HT-29 (cell line): ENCODE data around the gene KCNJ12. TPM values are rescaled to one million over a fixed set of nuclear protein-coding genes. Genes with fewer than 3 reads are reported as not detected.
"Not testable (repeated sequence)": the region's sequence is repeated elsewhere in the genome, so short reads cannot be mapped to it uniquely, and the experiment has no call there.

Source experiments
- DNase-seq: peaks from one replicate; pipeline ENCODE4 v3.0.0-alpha.2; 2015; ENCODE audit warnings: low spot score
- total RNA-seq: library from RNA; depleted of rRNA; stranded (reverse); fragments of >200 nt; shearing (Covaris generic); gene quantifications from 2 replicates; pipeline ENCODE4 v1.2.3, GENCODE V29; 2014

The KCNJ12 gene
- total RNA-seq, 1 experiment from 2014 or later = not detected

DNA sequence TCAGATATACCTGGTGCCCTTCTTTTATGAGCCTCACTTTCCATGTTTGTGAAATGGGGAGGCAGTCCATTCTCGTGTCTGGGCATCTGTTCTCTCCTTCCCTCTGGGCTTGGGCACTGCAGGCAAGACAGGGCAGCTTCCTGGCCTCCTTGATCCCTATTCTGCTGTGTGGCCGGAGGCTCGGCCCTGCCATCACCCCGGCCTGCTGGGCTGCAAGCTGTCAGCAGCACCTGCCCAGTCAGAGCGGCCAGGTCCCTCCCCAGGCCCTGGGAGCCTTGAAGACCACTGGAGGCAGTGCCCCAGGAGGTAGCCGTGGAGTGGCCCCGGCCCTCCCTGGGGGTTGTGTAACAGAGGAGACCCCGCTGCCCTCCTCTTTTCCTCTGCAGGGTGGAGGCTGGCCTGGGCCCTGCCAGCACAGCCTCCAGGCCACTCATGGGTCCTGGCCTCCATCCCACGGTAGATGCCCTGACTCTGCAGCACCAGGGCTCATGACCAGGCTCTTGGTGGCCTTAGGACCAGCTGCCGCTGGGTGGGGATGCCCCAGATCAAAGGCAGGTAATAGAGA, 9.2 kb downstream of the KCNJ12 start:
- DNase-seq = no peak

DNA sequence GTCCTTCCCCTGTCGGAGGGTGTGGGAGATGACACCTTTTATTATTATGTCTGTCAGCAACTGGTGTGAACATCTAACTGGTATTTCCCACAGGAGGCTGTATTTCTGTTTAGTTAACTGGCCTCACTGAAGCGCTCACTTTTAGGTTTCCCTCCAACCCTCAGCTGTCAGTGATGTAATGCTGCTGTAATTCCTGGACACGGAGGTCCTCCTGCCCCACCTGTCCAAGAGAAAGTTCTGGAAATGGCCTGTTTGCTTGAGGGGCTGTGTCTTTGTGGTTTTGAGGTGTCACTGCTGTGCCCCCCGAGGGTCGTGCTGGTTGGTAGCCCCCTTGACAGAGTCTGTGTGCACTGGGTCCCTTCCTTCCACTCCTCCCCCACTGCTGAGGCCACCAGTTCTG, 11.5 kb downstream of the KCNJ12 start:
- DNase-seq = no peak

DNA sequence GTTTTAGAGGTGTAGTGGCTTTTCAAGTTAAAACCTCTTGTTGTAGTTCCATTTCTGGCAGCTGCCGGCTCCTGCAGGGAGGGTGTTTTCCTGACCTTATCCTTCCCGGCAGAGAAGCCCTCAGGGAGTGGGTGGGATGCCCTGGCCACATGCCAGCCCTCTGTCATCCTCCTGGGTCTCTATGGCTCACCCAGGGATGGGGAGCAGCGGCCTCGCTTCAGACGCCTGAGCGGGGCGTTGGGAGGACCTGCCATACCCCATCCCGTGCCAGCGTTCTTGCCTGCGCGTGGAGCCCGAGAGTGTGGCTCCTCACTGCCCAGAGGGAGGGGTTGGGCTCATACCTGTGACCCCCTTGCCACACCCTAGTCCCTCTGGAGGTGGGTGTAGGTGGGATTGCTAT, 11.9 kb downstream of the KCNJ12 start:
- no peak for DNase-seq

DNA sequence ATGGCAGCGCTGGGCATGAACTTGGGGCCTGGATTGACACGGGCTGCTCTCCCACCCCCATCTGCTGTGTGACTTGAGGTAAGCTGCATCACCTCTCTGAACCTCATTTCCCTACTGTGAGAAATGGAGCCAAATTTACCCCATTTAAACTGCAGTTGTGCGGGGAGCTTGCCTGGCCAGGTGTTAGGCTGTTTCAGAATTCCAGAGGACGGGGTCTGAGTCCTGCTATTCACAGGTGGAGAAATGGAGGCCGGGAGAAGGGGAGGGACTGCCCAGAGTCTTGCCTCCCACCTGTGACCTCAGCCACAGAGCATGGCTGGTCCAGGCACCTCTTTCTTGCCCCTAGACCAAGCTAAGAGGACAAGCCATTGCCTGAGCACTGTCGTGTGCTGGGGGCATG, 12.8 kb downstream of the KCNJ12 start:
- no peak for DNase-seq

DNA sequence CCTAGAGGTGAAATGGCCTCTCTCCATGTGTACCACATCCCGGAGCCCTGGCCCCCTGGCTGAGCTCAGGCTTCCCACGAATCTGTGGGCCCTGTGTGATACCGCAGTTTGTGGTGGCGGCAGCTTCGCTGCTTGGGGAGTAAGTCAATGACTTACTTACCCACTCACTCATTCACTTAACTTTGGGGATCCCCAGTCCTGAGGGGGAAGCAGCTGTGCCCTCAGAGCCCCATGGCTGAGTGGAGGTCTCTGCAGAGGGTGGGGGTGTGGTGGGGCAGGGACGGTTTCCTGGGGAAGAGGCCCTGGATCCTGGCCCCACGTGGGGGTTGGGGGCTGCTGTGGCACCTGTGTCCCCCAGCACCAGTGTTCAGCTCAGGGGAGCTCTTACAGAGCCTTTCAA, 13.2 kb downstream of the KCNJ12 start:
- no peak for DNase-seq

DNA sequence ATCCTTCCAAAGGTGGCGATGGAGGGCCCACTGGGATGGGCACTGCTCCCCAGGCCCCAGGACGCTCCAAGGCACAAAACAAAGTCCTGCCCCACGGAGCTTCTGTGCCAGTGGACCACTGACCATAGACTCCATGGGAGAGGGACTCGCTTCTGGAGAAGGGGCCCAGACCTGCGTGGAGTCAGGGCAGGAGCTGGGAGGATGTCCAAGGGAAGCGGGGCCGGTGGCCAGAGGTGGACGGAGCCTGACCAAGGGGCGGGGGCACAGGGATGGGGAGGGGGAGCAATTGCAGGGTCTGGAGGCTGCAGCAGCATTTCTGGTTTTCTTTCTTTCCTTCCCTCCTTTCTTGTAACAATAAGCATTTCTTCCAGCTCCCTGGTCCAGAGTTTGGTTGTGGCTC, 14.1 kb downstream of the KCNJ12 start:
- DNase-seq = no peak

DNA sequence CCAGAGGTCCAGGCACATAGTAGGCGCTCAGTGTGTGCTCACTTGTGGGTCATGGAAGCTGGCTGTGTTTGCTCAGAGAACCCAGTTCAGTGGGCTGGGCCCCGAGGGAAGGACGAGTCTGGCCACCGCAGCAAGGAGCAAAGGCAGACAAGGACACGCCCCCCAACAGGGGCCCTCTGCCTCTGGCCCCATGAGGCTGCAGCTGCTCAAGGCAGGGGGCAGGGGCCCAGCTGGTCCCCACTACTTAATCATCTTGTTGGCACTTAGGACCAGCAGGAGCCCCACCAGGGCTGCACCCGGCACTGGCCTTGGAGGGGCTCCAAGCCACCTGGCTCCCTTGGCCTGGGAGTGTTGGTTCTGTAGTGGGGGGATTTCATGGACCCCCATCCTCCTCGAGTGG, 16.1 kb downstream of the KCNJ12 start:
- DNase-seq = no peak

DNA sequence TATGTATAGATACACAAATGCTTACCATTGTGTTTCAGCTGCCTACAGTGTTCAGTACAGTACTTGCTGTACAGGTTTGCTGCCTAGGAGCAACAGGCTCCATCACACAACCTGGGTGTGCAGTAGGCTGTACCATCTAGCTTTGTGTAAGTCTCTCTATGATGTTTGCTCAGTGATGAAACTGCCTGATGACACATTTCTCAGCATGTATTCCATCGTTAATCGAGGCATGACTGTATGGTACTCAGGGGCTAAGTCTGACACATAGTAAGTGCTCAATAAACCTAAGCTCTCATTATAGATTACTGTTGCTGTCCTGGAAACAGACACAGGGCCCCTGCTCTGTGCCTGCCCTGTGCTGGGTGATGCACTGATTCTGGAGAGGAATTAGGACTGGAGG, 18.1 kb downstream of the KCNJ12 start:
- no peak for DNase-seq

DNA sequence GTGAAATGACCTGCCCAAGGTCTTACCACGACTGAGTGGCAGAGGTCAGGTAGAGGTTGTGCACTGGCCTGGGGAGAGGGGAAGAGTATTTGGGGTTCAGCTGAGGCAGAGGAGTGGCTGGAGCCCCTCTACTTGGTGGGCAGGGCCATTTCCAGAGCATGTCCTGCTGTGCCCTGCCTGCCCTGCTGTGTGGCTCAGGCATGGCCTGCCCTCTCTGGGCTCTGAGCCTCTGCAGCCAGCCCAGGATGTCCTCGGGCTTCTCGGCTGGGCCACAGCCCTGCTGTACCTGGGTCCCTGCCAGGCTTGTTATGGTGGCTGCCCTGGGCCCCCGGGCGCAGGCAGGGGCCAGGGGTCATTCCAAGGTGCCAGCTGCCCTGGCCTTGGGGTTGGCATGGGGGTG, 19.6 kb downstream of the KCNJ12 start:
- no peak for DNase-seq

DNA sequence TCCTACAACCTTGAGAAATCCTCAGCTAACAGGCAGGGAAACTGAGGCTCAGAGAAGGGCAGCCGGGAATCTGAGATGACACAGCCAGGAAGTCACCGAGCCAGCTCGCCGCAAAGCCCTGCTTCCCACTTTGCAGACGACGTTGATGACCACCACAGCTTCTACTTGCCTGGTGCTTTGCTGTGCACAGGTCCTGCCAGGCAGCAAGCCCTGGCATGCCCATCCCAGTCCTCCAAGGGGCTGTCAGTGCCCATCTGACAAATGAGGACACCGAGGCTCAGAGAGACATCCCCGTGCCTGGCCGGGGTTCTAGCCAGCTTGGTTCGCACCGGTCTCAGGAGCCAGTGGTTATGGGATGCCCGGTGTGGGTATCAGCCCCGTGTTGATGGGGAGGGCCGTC, 20.1 kb downstream of the KCNJ12 start:
- DNase-seq = no peak

DNA sequence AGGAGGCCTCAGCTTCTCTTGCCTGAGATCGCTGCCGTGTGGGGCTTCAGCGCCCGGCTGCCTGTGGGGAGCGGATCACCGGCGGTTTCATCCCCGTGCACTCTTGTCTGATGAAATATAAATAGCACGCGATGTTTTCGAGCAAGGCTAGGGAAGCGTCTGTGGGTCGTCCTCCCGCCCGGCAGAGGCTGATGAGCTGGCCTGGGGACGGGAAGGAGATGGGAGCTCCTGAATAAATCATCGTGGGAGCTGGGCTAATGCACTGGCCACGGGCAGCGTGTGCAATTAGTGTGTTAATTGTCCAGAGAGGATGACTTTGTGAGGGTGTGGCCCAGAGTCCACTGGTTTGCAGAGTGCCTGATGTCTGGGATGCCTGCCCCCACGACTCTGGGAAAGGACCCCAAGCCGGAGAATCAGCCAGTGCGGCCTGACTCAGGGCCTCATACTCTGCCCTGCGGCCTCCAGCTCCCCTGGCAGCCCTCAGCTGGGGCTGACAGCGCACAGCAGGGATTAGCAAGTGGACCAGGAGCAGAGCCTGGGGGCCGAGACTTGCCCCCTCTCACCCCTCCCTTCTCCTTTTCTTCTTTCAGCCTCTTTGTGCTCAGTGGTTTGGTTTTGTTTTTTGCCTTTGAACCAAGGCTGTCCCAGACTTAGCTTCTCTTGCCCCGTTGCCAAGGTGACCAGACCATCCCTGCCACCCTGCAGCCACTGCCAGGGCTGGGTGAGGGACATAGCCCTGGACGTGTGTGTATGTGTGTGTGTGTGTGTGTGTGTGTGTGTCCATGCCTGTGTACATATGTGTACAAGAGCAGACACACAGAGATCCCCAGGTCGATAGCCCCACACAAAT, 21.4 kb downstream of the KCNJ12 start:
- DNase-seq = no peak

DNA sequence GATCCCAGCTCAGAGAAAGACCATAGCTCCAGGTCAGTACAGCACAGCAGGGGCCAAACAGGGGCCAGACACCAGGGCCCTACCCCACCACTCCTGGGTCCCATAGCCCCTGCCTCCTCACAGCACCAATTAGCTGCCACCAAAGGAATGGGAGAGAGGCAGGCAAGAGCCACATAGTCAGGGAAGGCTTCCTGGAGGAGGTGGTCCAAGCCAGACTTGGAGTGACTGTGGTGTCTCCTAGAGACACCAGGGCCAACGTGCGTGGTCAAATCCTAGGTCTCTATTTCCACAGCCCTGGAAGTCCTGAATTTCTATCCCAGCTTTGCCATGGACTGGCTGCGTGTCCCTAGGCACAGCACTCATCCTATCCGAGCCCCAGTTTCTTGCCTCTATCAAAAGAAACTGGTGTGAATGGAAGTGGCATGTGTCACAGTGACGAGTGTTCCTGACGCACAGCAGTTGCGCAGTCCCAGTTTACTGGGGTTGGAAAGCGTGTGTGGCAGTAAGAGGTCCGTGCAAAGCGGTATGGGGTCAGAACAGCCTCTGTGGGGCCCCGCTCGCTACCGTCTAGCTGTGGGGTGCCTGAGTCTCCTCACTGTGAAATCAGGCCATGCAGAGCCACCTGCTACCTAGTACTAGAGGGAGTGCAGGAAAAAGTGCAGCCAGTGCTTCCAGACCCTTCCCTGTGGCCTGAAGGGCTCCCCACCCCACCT, 23.5 kb downstream of the KCNJ12 start:
- DNase-seq = no peak

DNA sequence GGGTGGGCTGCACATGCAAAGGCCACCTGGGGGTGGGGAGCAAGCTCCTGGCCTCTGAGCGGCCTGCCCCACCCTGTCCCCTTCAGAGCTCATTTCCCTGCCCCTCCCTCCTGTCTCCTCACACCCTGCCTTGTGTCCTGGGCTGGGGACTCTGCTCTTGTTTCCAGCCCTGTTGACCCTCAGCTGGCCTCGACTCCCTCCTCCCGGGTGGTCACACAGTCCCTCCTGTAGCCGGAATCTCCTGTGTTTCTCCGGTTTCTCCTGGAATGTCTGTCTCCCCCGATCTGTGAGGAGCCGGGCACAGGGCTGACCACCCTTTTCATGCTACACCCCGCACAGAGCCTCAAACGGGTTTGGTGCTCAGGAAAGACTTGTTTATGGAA, 24.0 kb downstream of the KCNJ12 start:
- not testable (repeated sequence) for DNase-seq

DNA sequence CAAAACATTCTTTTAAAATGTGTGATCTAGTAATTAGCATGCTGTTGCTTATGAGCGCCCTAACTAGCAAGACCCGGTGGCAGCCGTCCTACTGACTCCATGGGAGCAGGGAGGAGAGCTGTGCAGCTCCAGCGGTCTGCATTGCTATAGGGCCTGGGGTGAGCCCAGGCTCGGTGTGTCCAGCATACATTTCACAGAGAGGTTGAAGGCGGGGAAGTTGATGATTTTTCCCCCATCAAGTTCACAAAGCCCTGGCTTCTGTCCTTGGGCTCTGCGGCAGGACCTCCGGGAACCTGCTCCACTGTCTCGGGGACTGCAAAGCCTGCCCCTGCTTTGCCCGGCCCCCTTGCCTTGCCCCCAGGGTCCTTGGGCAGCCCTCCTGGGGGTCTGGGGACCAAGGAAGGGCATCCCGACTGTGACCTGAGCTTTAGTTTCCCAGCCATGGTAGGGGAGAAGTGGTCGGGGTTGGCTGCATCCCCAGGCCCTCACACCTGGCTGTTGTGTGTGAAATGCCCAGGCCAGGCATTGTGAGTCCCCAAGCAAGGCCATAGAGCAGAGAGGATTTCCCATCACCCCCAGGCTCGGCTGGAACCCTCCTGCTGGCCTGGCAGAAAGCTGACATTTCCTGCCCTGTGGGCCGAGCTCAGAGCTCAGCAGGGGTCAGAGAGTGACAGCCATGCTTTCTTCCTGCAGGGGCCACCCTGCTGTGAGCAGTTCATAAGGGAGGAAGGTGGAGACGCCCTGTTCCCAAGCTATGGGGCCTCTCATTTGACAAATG, 24.8 kb downstream of the KCNJ12 start:
- DNase-seq = no peak

DNA sequence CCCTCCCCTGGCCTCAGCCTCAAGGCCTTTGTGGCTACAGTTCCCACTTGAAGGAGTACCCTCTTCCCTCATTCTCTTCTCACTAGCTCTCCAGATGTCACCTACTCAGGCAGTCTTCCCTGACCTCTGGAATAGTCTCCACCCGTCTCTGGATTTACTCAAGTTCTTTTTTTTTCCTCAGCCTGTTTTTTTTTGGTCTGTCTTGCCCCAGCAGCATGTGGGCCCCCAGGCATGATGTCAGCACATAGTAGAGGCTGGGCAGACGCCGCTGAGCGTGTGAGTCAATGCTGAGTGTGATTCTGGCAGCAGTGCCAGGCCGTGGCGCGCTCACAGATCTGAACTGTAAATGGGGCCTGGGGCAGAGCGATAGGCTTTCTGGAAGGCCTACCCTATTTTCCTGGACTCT, 26.0 kb downstream of the KCNJ12 start:
- not testable (repeated sequence) for DNase-seq

DNA sequence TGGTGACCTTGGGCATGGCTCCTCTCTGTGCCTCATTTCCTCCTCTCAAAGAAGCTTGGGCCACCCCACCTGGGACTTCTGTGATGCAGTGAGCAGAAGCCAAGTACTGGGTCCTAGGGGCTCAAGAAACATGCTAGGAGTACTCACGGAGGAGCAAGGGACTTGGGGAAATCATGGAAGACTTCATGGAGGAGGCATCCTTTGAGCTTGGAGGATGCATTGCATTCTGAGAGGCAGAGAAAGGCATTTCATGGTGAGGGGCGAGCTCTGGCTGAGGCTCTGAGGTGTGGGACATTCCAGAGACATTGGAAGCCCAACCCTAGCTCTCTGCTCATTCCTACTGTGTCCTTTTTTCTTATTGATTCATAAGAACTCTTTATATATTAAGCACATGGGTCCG, 26.8 kb downstream of the KCNJ12 start:
- not testable (repeated sequence) for DNase-seq

DNA sequence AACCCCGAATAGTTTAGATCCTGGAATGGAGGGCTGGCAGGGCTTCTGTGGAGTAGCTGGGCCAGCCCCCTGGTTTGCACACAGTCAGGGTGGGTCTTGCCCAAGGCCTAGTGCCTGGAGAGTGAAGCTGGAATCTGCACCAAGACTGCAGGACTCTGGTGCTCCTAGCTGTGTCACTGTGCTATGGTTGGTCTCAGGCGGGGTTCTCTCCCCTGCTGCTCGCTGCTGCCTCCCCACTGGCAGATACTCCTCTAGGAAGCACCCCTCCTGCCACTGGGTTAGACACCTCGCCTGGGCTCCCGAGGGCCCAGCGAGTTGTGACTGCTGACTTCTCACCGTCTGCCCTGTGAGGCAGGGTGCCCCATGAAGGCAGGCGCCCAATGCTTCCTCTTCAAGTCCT, 27.9 kb downstream of the KCNJ12 start:
- not testable (repeated sequence) for DNase-seq

DNA sequence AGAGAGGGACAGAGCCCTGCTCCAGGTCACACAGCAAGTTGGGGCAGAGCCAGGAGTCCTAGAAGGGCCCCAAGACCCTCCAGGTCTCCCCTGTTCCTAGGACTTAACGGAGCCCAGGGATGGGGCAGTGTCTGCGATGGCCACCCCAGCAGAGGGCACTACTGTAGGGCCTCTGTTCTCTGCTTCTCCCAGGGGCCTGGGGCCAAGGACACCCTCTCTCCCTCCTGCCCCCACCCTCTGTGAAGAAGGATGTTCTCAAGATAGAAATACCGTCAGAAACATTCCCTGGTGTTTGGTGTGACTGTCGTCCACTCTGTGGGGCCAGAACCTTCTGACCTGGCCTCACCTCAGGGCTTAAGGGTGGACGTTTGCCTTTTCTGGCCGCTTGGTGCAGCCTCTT, 28.4 kb downstream of the KCNJ12 start:
- not testable (repeated sequence) for DNase-seq

DNA sequence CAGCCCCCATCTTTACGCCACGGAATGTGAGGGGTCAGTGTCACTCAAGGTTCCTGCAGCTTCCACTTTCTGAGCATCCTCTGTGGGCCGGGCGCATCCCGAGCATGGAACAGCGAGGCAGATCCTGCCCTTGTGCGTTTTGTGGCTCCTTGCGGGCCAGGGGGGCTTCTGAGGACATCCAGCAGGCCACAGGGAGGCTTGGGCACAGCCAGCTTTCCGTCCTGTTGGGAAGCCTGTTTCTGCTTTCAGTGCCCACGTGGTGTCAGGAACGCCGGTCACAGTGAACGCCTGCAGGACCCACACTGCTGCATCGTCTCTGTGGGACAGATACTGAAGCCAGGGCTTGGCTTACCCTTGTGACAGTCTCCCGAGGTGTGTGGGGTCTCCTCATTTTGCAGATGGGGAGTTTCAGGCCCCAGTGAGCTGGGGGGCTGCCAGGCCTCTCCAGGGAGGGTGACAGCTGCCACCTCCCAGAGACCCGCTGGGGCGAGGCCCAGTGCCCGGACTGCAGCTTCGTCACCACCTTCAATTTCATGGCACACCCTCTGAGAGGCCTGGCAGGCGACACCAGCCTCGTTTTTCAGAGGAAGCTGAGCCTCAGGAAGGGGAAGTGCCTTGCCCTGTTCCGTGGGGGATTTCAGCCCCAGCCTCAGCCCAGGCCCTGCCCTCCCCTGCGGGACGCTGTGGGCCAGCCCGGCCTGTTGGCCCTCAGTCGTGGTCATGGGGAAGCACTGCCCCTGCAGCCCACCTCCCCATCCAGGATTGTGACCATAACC, 29.0 kb downstream of the KCNJ12 start:
- DNase-seq = not testable (repeated sequence)

DNA sequence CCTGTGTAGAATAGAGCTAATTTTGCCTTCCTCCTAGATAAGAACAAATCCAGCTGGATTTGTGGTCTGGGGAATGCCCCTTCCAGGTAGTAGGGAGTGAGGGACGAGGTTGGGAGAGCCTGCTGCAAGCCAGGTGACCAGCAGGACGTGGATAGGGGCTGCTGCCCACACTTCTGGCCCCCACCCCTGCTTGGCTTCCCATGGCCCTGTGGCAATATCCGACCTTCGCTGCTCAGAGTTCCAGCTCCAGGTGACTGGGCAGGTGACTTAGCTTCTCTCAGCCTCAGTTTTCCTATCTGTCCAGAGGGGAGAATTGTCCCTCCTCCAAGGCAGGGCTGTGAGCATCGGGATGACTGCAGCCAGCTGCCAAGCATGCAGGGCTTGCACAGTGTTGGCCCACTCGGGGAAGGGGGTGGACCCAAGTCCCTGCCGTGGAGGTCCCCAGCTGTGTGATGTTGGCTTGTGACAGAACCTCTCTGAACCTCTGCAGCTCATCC, 29.8 kb downstream of the KCNJ12 start:
- not testable (repeated sequence) for DNase-seq
